ENCODE measurements around the gene GMDS. TPM values are rescaled to one million over a fixed set of nuclear protein-coding genes. Genes with fewer than 3 reads are reported as not detected.

The GMDS gene
- total and polyA plus RNA-seq, 2 of the 8 experiments (the other 6 are each of a cell fraction or from before 2014, with no cell fraction given), result 16.8 to 50.0 TPM

GRCh38 chr6:2029952-2030351 is 215.5 kb downstream of the GMDS start:
- H3K27ac ChIP-seq (ENCODE audit: low read depth, low read length), result no peak overlapping the region
- H3K4me2 ChIP-seq (ENCODE audit: insufficient read depth in 1 of 2, low read depth in 2 of 2, low read length in 2 of 2), result no peak overlapping the region
- no peak overlapping the region for H2AFZ ChIP-seq (ENCODE audit: low read length)
- no peak overlapping the region for H4K91ac ChIP-seq (replicated peaks; ENCODE audit: insufficient read length, low read length)
- no peaks in the 10 kb centered on the region for H3K9me3 ChIP-seq (ENCODE audit: insufficient read depth in 2 of 2, low read depth in 1 of 2, low read length in 1 of 2)
- no peak overlapping the region for H4K5ac ChIP-seq (ENCODE audit: insufficient read length, low read depth, low read length)
- H2BK5ac ChIP-seq (ENCODE audit: low read depth, low read length), result no peak overlapping the region
- no peak overlapping the region for H2BK12ac ChIP-seq (ENCODE audit: low read depth, low read length)
- no peak overlapping the region for H3K14ac ChIP-seq (ENCODE audit: insufficient read length)
- DNase-seq (ENCODE audit: low read depth in 1 of 2, low spot score in 2 of 2) (no peak), FAIRE-seq (no peak)
- no peaks in the 10 kb centered on the region for H3K27me3 ChIP-seq (replicated peaks in 1 of 4; ENCODE audit: control insufficient read depth in 3 of 4, extremely low read depth in 1 of 4, insufficient read depth in 3 of 4, low read length in 3 of 4)
- no peak overlapping the region for H2BK120ac ChIP-seq (replicated peaks; ENCODE audit: low read depth, low read length)
- H3K4me1 ChIP-seq (replicated peaks in 1 of 4; ENCODE audit: control insufficient read depth in 3 of 4, insufficient read depth in 4 of 4, low read length in 3 of 4), result peaks cover 0 to 4% (median 2%) of the 10 kb centered on the region in 4 experiments; a peak in 2 of 7 replicates
- no peak overlapping the region for H3K56ac ChIP-seq (replicated peaks; ENCODE audit: insufficient read length, low read depth, low read length)
- no peak overlapping the region for H3K9ac ChIP-seq (replicated peaks in 1 of 4; ENCODE audit: extremely low read depth in 1 of 4, low read depth in 3 of 4, low read length in 3 of 4)
- 97% methylated on average over 3 of the region's 3 CpGs; no CpG with 5 or more reads in 1 of the 2 experiments for WGBS, 2 experiments (ENCODE audit: extremely low coverage in 1 of 2, insufficient coverage in 1 of 2, insufficient read length in 1 of 2, insufficient replicate concordance in 2 of 2, low coverage in 1 of 2, low lambda C conversion rate in 2 of 2, missing lambda C conversion rate in 1 of 2)
- CTCF ChIA-PET (ENCODE audit: partially characterized antibody), result no interaction called here
- no peak overlapping the region for H2BK15ac ChIP-seq (ENCODE audit: low read length)
- no peaks in the 10 kb centered on the region; the same call in 1 of the 2 replicates for H3K23me2 ChIP-seq (ENCODE audit: low read depth, low read length)
- no peak overlapping the region for H3K4ac ChIP-seq (replicated peaks; ENCODE audit: insufficient read length, low read depth, low read length)
- POLR2A ChIA-PET (ENCODE audit: partially characterized antibody), result no interaction called here
- H4K20me1 ChIP-seq (replicated peaks in 1 of 2; ENCODE audit: control insufficient read depth in 1 of 2, insufficient read depth in 2 of 2, low read length in 2 of 2), result no peaks in the 10 kb centered on the region
- no peak overlapping the region for H3K18ac ChIP-seq (ENCODE audit: extremely low read depth, low read length)
- no peak overlapping the region for H3K4me3 ChIP-seq (ENCODE audit: extremely low read depth in 1 of 4, insufficient read depth in 2 of 4, low read depth in 3 of 4, low read length in 4 of 4)
- H3K36me3 ChIP-seq (ENCODE audit: control insufficient read depth in 2 of 4, insufficient read depth in 4 of 4, low read length in 3 of 4), result no peaks in the 10 kb centered on the region
- H3K79me2 ChIP-seq (ENCODE audit: control insufficient read depth in 1 of 2, insufficient read depth in 2 of 2, low read length in 2 of 2), result no peaks in the 10 kb centered on the region
- H3K23ac ChIP-seq (ENCODE audit: insufficient read length), result no peak overlapping the region
- no peak overlapping the region for H4K8ac ChIP-seq (ENCODE audit: extremely low read depth, insufficient read depth, low read length)
- H3K79me1 ChIP-seq (ENCODE audit: low read depth, low read length), result peaks cover 2% of the 10 kb centered on the region; the same call in 1 of the 2 replicates
- no peak overlapping the region for H2BK20ac ChIP-seq (ENCODE audit: low read length)
- no peak overlapping the region for H2AK5ac ChIP-seq (ENCODE audit: low read depth, low read length)
- TF ChIP-seq HDAC6 (IDR thresholded peaks at IDR 0.05; ENCODE audit: low read depth, low read length) (no peak), SIX5 (IDR thresholded peaks at IDR 0.05; ENCODE audit: low read depth, low read length) (no peak), EP300 (IDR thresholded peaks at IDR 0.05; ENCODE audit: borderline replicate concordance in 1 of 2, low read depth in 2 of 2, low read length in 2 of 2) (no peak), E2F6 (IDR thresholded peaks at IDR 0.05) (no peak), SUZ12 (IDR thresholded peaks at IDR 0.05; ENCODE audit: low read length) (no peak), POU5F1 (IDR thresholded peaks at IDR 0.05; ENCODE audit: low read depth, low read length) (no peak), CTCF (IDR thresholded peaks at IDR 0.05; ENCODE audit: control extremely low read depth in 1 of 3, insufficient read depth in 1 of 3, low read depth in 1 of 3, low read length in 3 of 3) (no peak), CBX8 (IDR thresholded peaks at IDR 0.05; ENCODE audit: borderline replicate concordance, low read depth, low read length) (no peak), BRCA1 (IDR thresholded peaks at IDR 0.05; ENCODE audit: low read depth, low read length) (no peak)
